Prostate gland (tissue), 2 donors: Measurements from ENCODE around the gene PRX.

ENCODE experiments used
- POLR2AphosphoS5 ChIP-seq: sonication (generic); formaldehyde crosslinking; IDR thresholded peaks from one replicate; pipeline ENCODE4 v1.6.1; 2017; ENCODE audit warnings: antibody characterized with exemption
- TF ChIP-seq, protein P1 (sequence below), 4 experiments: fragments of 200-600 bp in 2 of 4; fragments of 450-650 bp in 2 of 4; sonication (generic) in 2 of 4; IDR thresholded peaks; 1 replicate in 3 of 4; 2 replicates in 1 of 4; pipeline ENCODE4 v1.5.1; 2016 to 2019; ENCODE audit warnings: antibody characterized with exemption in 4 of 4, mild to moderate bottlenecking in 2 of 4, moderate library complexity in 2 of 4

GRCh38 chr19:40438284-40438683, 25.1 kb upstream of the PRX start:
- TF ChIP-seq, protein P1, sequence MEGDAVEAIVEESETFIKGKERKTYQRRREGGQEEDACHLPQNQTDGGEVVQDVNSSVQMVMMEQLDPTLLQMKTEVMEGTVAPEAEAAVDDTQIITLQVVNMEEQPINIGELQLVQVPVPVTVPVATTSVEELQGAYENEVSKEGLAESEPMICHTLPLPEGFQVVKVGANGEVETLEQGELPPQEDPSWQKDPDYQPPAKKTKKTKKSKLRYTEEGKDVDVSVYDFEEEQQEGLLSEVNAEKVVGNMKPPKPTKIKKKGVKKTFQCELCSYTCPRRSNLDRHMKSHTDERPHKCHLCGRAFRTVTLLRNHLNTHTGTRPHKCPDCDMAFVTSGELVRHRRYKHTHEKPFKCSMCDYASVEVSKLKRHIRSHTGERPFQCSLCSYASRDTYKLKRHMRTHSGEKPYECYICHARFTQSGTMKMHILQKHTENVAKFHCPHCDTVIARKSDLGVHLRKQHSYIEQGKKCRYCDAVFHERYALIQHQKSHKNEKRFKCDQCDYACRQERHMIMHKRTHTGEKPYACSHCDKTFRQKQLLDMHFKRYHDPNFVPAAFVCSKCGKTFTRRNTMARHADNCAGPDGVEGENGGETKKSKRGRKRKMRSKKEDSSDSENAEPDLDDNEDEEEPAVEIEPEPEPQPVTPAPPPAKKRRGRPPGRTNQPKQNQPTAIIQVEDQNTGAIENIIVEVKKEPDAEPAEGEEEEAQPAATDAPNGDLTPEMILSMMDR (IDR thresholded peaks at IDR 0.05), result no peak
- TF ChIP-seq POLR2AphosphoS5, result no peak
